ENCODE data around the gene CMYA5. TPM values are rescaled to one million over a fixed set of nuclear protein-coding genes. Genes with fewer than 3 reads are reported as not detected.

Gene CMYA5
- total and polyA plus RNA-seq, 2 of the 4 experiments (the other 2 are of a cell fraction), result 0.39 to 0.90 TPM

DNA sequence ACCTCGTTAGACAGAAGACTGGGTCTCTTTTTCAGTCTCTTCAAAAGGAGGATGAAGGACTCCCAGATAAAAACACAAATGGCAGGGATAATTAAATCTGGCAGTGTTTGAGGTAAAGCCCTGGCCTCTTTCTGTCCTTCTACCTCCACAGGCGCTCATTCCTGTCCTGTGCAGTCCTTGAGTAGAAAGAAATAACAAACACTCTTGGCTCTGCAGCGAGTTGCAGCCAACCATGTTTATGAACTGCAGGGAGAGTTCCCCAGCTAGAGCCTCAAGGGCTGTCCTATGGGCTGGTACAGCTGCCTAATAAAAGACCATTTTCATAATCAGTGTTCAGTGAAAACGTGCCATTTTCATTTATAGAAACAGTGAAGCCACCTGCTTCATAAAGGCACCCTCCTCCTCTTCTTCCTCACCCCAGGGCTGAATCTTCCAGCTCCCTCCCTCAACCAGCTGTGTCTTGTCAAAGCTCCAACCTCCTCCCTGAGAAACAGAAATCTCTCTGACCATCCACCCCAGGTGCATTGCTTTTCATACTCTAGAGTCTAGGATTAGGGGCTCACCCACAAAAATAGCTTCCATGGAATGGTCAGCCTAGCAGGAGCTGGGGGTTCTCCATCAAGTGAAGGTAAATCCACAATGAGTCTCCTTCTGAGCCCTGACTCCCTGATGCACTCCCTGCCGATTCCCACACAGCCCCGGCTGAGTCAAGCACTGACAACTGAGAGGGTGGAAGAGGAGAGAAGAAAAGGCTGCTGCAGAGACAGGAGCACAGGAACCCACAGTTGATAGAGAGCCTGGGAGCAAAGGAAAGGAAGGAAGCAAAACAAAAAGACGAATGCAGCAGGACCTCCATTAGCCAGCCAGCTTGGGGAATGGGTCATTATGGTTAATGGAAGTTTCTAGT is 150.7 kb downstream of the CMYA5 start:
- no peak overlapping the region for H3K4ac ChIP-seq (ENCODE audit: low read depth, low read length)
- H4K5ac ChIP-seq (ENCODE audit: low read depth, low read length), result no peak overlapping the region
- H3K36me3 ChIP-seq (ENCODE audit: control insufficient read depth, insufficient read depth, low read length), result no peaks in the 10 kb centered on the region
- no peak overlapping the region for H2BK120ac ChIP-seq (ENCODE audit: low read depth, low read length)
- no peak overlapping the region for H3K9ac ChIP-seq (ENCODE audit: low read depth, low read length)
- H3K9me3 ChIP-seq (ENCODE audit: control insufficient read depth, insufficient read depth, low read length), result no peaks in the 10 kb centered on the region
- no peak overlapping the region for H3K18ac ChIP-seq (ENCODE audit: low read depth, low read length)
- H3K4me2 ChIP-seq (ENCODE audit: low read depth, low read length), result peak overlapping the region; percentile 54; the same call in 1 of the 2 replicates
- H3K23ac ChIP-seq (ENCODE audit: low read depth, low read length), result no peak overlapping the region
- 0 out of 2 replicates have a peak, but pooled peaks cover 2% of the 10 kb centered on the region for H3K9me1 ChIP-seq (ENCODE audit: insufficient read depth, low read length)
- ATAC-seq (ENCODE audit: low read depth), result peak; percentile 63
- H2AK5ac ChIP-seq (ENCODE audit: low read depth, low read length), result no peak overlapping the region
- H2BK15ac ChIP-seq (ENCODE audit: low read depth, low read length), result no peak overlapping the region
- H4K91ac ChIP-seq (ENCODE audit: insufficient read depth, low read depth, low read length), result no peak overlapping the region
- H3K4me1 ChIP-seq (ENCODE audit: control insufficient read depth, insufficient read depth, low read length), result peaks cover 3% of the 10 kb centered on the region; the same call in 1 of the 2 replicates
- no peak overlapping the region for H2BK5ac ChIP-seq (ENCODE audit: low read depth, low read length, poor library complexity, severe bottlenecking)
- H4K8ac ChIP-seq (ENCODE audit: low read depth in 2 of 2, low read length in 2 of 2), result no peak overlapping the region
- H4K20me1 ChIP-seq (ENCODE audit: insufficient read depth, low read length), result no peaks in the 10 kb centered on the region
- BruUV-seq (replicated peaks), result no TSS peak
- no peak for TF ChIP-seq SMC3 (IDR thresholded peaks at IDR 0.05; ENCODE audit: low read depth, low read length)
- TF ChIP-seq RFX5 (IDR thresholded peaks at IDR 0.05; ENCODE audit: low read depth, low read length), result no peak
- no peak for TF ChIP-seq CEBPB (IDR thresholded peaks at IDR 0.05; ENCODE audit: low read depth, low read length)
- TF ChIP-seq, protein P1, sequence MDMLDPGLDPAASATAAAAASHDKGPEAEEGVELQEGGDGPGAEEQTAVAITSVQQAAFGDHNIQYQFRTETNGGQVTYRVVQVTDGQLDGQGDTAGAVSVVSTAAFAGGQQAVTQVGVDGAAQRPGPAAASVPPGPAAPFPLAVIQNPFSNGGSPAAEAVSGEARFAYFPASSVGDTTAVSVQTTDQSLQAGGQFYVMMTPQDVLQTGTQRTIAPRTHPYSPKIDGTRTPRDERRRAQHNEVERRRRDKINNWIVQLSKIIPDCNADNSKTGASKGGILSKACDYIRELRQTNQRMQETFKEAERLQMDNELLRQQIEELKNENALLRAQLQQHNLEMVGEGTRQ (IDR thresholded peaks at IDR 0.05; ENCODE audit: low read depth, low read length), result no peak
- H2BK20ac ChIP-seq (ENCODE audit: low read depth, low read length), result no peak overlapping the region
- peak; percentile 21 for DNase-seq
- H2AK9ac ChIP-seq (replicated peaks; ENCODE audit: low read depth, low read length, poor library complexity), result peak overlapping the region; percentile 74
- 0% methylated on average over 1 of the region's 7 CpGs; no CpG with 5 or more reads in 1 of the 2 experiments for WGBS, 2 experiments (ENCODE audit: extremely low coverage in 2 of 2, insufficient read length in 1 of 2)
- no peak overlapping the region for H3K14ac ChIP-seq (replicated peaks; ENCODE audit: low read depth, low read length)
- no peak overlapping the region for H3K27ac ChIP-seq (ENCODE audit: insufficient read depth, low read length)
- H3K4me3 ChIP-seq (ENCODE audit: insufficient read depth, low read depth, low read length), result no peak overlapping the region
- no peaks in the 10 kb centered on the region for H3K79me1 ChIP-seq (ENCODE audit: low read depth in 1 of 2, low read length in 2 of 2)
- H2AFZ ChIP-seq (replicated peaks; ENCODE audit: low read length, poor library complexity), result no peak overlapping the region
- H3K56ac ChIP-seq (ENCODE audit: extremely low read depth, insufficient read depth, low read length), result no peak overlapping the region
- intact Hi-C loops (cut with micrococcal nuclease) (no loop called here), dilution Hi-C loops (cut with HindIII; ENCODE audit: low sequenced_read_pairs, unreplicated experiment) (no loop called here), in situ Hi-C loops (cut with MboI; ENCODE audit: low sequenced_read_pairs) (no loop called here)
- POLR2A ChIA-PET (ENCODE audit: unreplicated experiment), result no interaction called here
- H3K27me3 ChIP-seq (ENCODE audit: control insufficient read depth, insufficient read depth, low read length), result peaks cover 3% of the 10 kb centered on the region; the same call in 1 of the 2 replicates
- CTCF ChIA-PET, result interaction anchor here (0.8 to 1.1 kb wide), 2 partner anchors 9 to 11 kb away, joined by 4 to 5 read pairs; no protein-coding TSS in a partner anchor
